Neural progenitor cell (in vitro differentiated cells): Measurements from ENCODE around the gene PEAR1. TPM values are rescaled to one million over a fixed set of nuclear protein-coding genes. Genes with fewer than 3 reads are reported as not detected.

Experiments
- DNase-seq: peaks from one replicate; pipeline ENCODE4 v3.0.0-alpha.2; 2016; ENCODE audit warnings: low spot score
- H2AFZ ChIP-seq: fragments of 200-600 bp; sonication (generic); replicated peaks from 2 replicates; pipeline ENCODE4 v1.6.1; 2016; ENCODE audit warnings: antibody characterized with exemption
- H3F3A ChIP-seq: fragments of 200-600 bp; sonication (generic); 2 replicates; pipeline ENCODE4 v1.6.1; 2016; ENCODE audit warnings: antibody characterized with exemption, low read depth
- H3K27ac ChIP-seq: fragments of 200-600 bp; sonication (generic); 2 replicates; pipeline ENCODE4 v1.5.1; 2016; ENCODE audit warnings: mild to moderate bottlenecking
- H3K27me3 ChIP-seq: fragments of 200-600 bp; sonication (generic); 2 replicates; pipeline ENCODE4 v1.6.1; 2016; ENCODE audit warnings: mild to moderate bottlenecking, moderate library complexity
- H3K36me3 ChIP-seq: fragments of 200-600 bp; sonication (generic); 2 replicates; pipeline ENCODE4 v1.5.1; 2016
- H3K4me1 ChIP-seq: fragments of 200-600 bp; sonication (generic); 2 replicates; pipeline ENCODE4 v1.6.1; 2016; ENCODE audit warnings: mixed run types
- H3K4me2 ChIP-seq: fragments of 200-600 bp; sonication (generic); 2 replicates; pipeline ENCODE4 v1.6.1; 2016
- H3K4me3 ChIP-seq: fragments of 200-600 bp; sonication (generic); 2 replicates; pipeline ENCODE4 v1.5.1; 2016
- H3K79me2 ChIP-seq: fragments of 200-600 bp; sonication (generic); 2 replicates; pipeline ENCODE4 v1.6.1; 2016; ENCODE audit warnings: low read depth
- H3K9ac ChIP-seq: fragments of 200-600 bp; sonication (generic); 2 replicates; pipeline ENCODE4 v1.6.1; 2016
- H3K9me3 ChIP-seq: fragments of 200-600 bp; sonication (generic); 2 replicates; pipeline ENCODE4 v1.5.1; 2016; ENCODE audit warnings: low read depth
- H4K20me1 ChIP-seq: fragments of 200-600 bp; sonication (generic); 2 replicates; pipeline ENCODE4 v1.6.1; 2016; ENCODE audit warnings: low read depth
- H3K27ac Mint-ChIP-seq: 3 replicates; pipeline ENCODE4 v1.8.0; 2021; ENCODE audit warnings: mixed read lengths
- H3K27me3 Mint-ChIP-seq: 2 replicates; pipeline ENCODE4 v1.8.0; 2022; ENCODE audit warnings: low read depth, mild to moderate bottlenecking, inconsistent platforms, moderate library complexity, mixed read lengths; ENCODE audit not compliant: insufficient read depth
- H3K36me3 Mint-ChIP-seq: 3 replicates; pipeline ENCODE4 v1.8.0; 2021; ENCODE audit warnings: mixed read lengths
- H3K4me1 Mint-ChIP-seq: 3 replicates; pipeline ENCODE4 v1.8.0; 2021; ENCODE audit warnings: mixed read lengths
- H3K4me3 Mint-ChIP-seq: 3 replicates; pipeline ENCODE4 v1.8.0; 2021; ENCODE audit warnings: mild to moderate bottlenecking, moderate library complexity, mixed read lengths
- H3K9me3 Mint-ChIP-seq: 3 replicates; pipeline ENCODE4 v1.8.0; 2020; ENCODE audit warnings: mixed read lengths
- EZH2 ChIP-seq: fragments of 200-600 bp; sonication (generic); IDR thresholded peaks from 2 replicates; pipeline ENCODE4 v1.6.1; 2017; ENCODE audit warnings: antibody characterized with exemption, mild to moderate bottlenecking, moderate library complexity
- EZH2phosphoT487 ChIP-seq: fragments of 200-600 bp; sonication (generic); IDR thresholded peaks from 2 replicates; pipeline ENCODE4 v1.6.1; 2017; ENCODE audit warnings: antibody characterized with exemption
- total RNA-seq: library from RNA; depleted of rRNA; stranded (reverse); fragments of >200 nt; gene quantifications from 2 replicates; pipeline ENCODE4 v1.2.3, GENCODE V29; 2015; ENCODE audit warnings: low replicate concordance
- TF ChIP-seq, protein P1 (sequence below): fragments of 200-600 bp; sonication (generic); IDR thresholded peaks from 2 replicates; pipeline ENCODE4 v1.5.1; 2017; ENCODE audit warnings: antibody characterized with exemption, mild to moderate bottlenecking

Gene PEAR1, protein sequence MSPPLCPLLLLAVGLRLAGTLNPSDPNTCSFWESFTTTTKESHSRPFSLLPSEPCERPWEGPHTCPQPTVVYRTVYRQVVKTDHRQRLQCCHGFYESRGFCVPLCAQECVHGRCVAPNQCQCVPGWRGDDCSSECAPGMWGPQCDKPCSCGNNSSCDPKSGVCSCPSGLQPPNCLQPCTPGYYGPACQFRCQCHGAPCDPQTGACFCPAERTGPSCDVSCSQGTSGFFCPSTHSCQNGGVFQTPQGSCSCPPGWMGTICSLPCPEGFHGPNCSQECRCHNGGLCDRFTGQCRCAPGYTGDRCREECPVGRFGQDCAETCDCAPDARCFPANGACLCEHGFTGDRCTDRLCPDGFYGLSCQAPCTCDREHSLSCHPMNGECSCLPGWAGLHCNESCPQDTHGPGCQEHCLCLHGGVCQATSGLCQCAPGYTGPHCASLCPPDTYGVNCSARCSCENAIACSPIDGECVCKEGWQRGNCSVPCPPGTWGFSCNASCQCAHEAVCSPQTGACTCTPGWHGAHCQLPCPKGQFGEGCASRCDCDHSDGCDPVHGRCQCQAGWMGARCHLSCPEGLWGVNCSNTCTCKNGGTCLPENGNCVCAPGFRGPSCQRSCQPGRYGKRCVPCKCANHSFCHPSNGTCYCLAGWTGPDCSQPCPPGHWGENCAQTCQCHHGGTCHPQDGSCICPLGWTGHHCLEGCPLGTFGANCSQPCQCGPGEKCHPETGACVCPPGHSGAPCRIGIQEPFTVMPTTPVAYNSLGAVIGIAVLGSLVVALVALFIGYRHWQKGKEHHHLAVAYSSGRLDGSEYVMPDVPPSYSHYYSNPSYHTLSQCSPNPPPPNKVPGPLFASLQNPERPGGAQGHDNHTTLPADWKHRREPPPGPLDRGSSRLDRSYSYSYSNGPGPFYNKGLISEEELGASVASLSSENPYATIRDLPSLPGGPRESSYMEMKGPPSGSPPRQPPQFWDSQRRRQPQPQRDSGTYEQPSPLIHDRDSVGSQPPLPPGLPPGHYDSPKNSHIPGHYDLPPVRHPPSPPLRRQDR
- 0.06 TPM in 1 of 2 replicates, not detected in the other for total RNA-seq

GRCh38 chr1:156893048-156893953, at the start of gene PEAR1:
PEAR1 (plus strand) TSS chr1:156893718; CDS start chr1:156903927, 10,209 bp downstream.
- no peaks in the 10 kb centered on the region for H3K9me3 ChIP-seq
- DNase-seq, result peak; percentile 64
- Mint-ChIP-seq H3K27me3 (peaks cover 37% of the 10 kb centered on the region), H3K4me3 (peak within 1 kb of the TSS; percentile 63), H3K27ac (no peak within 1 kb of the TSS), H3K9me3 (no peaks in the 10 kb centered on the region), H3K36me3 (no peaks in the 10 kb centered on the region), H3K4me1 (peaks cover 41% of the 10 kb centered on the region)
- peak within 1 kb of the TSS; percentile 15 for H2AFZ ChIP-seq
- H3K4me1 ChIP-seq, result peaks cover 17% of the 10 kb centered on the region
- H3K79me2 ChIP-seq, result no peaks in the 10 kb centered on the region
- H4K20me1 ChIP-seq, result peaks cover 6% of the 10 kb centered on the region
- no peak within 1 kb of the TSS for H3K9ac ChIP-seq
- H3F3A ChIP-seq, result peaks cover 14% of the 10 kb centered on the region
- peak within 1 kb of the TSS; percentile 37 for H3K4me3 ChIP-seq
- H3K27me3 ChIP-seq, result peaks cover 63% of the 10 kb centered on the region
- TF ChIP-seq EZH2phosphoT487, result peak; percentile 67
- TF ChIP-seq EZH2, result peak; percentile 51
- TF ChIP-seq, protein P1, sequence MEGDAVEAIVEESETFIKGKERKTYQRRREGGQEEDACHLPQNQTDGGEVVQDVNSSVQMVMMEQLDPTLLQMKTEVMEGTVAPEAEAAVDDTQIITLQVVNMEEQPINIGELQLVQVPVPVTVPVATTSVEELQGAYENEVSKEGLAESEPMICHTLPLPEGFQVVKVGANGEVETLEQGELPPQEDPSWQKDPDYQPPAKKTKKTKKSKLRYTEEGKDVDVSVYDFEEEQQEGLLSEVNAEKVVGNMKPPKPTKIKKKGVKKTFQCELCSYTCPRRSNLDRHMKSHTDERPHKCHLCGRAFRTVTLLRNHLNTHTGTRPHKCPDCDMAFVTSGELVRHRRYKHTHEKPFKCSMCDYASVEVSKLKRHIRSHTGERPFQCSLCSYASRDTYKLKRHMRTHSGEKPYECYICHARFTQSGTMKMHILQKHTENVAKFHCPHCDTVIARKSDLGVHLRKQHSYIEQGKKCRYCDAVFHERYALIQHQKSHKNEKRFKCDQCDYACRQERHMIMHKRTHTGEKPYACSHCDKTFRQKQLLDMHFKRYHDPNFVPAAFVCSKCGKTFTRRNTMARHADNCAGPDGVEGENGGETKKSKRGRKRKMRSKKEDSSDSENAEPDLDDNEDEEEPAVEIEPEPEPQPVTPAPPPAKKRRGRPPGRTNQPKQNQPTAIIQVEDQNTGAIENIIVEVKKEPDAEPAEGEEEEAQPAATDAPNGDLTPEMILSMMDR, result peak; percentile 52
- H3K4me2 ChIP-seq, result peak within 1 kb of the TSS; percentile 48
- no peaks in the 10 kb centered on the region for H3K36me3 ChIP-seq
- H3K27ac ChIP-seq, result no peak within 1 kb of the TSS

GRCh38 chr1:156844102-156844501, 49.4 kb upstream of the PEAR1 start:
- Mint-ChIP-seq H3K4me3 (no peak overlapping the region), H3K27ac (no peak overlapping the region), H3K4me1 (peaks cover 41% of the 10 kb centered on the region), H3K9me3 (peaks cover 8% of the 10 kb centered on the region), H3K36me3 (peaks cover 2% of the 10 kb centered on the region), H3K27me3 (peaks cover 68% of the 10 kb centered on the region)
- Histone ChIP-seq H3K9me3 (no peaks in the 10 kb centered on the region), H3K27me3 (peaks cover 84% of the 10 kb centered on the region), H3K4me2 (no peak overlapping the region), H4K20me1 (peaks cover 12% of the 10 kb centered on the region), H2AFZ (no peak overlapping the region), H3K36me3 (no peaks in the 10 kb centered on the region), H3K27ac (no peak overlapping the region), H3F3A (peaks cover 5% of the 10 kb centered on the region), H3K9ac (no peak overlapping the region), H3K79me2 (no peaks in the 10 kb centered on the region), H3K4me3 (no peak overlapping the region), H3K4me1 (peaks cover 32% of the 10 kb centered on the region)
- DNase-seq, result no peak
- TF ChIP-seq, protein P1, result no peak
- no peak for TF ChIP-seq EZH2
- TF ChIP-seq EZH2phosphoT487, result no peak

GRCh38 chr1:156844638-156845037, 48.9 kb upstream of the PEAR1 start:
- Histone ChIP-seq H3K4me3 (peak overlapping the region; percentile 24), H4K20me1 (peaks cover 8% of the 10 kb centered on the region), H2AFZ (no peak overlapping the region), H3K79me2 (no peaks in the 10 kb centered on the region), H3K4me2 (peak overlapping the region; percentile 74), H3K27ac (no peak overlapping the region), H3F3A (peaks cover 2% of the 10 kb centered on the region), H3K9ac (no peak overlapping the region), H3K4me1 (peaks cover 26% of the 10 kb centered on the region), H3K27me3 (peaks cover 90% of the 10 kb centered on the region), H3K36me3 (no peaks in the 10 kb centered on the region), H3K9me3 (no peaks in the 10 kb centered on the region)
- DNase-seq, result no peak
- Mint-ChIP-seq H3K36me3 (peaks cover 2% of the 10 kb centered on the region), H3K4me3 (peak overlapping the region; percentile 53), H3K4me1 (peaks cover 37% of the 10 kb centered on the region), H3K27me3 (peaks cover 71% of the 10 kb centered on the region), H3K9me3 (peaks cover 8% of the 10 kb centered on the region), H3K27ac (no peak overlapping the region)
- TF ChIP-seq, protein P1, result no peak
- TF ChIP-seq EZH2phosphoT487, result no peak
- no peak for TF ChIP-seq EZH2
